GM21786 (cell line): ENCODE measurements around the gene SRSF8.

Experiments
- ATAC-seq: cut with Tn5 transposase; IDR thresholded peaks from one replicate; pipeline ENCODE4 v1.9.1; 2021; ENCODE audit not compliant: unreplicated experiment

The SRSF8 gene

GRCh38 chr11:95068549-95068948 lies 1.8 kb downstream of the SRSF8 start:
- peak; percentile 74 for ATAC-seq

DNA sequence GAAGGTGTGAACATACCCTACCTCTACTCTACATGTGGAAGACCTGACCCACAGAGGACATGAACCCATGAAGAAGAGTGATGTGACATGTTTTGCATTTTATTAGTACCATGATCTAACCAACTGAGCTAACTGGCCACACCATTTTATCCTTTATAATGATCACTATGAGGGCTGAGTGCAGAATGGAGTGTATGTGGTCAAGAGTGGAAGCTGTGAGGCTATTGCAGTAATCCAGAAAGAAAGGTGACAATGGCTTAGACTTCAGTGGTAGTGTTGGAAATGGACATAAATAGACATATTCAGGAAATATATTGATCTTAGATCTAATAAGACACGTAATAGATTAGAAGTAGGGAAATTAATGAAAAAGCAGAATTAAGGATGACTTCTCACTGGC lies 3.8 kb downstream of the SRSF8 start:
- no peak for ATAC-seq

DNA sequence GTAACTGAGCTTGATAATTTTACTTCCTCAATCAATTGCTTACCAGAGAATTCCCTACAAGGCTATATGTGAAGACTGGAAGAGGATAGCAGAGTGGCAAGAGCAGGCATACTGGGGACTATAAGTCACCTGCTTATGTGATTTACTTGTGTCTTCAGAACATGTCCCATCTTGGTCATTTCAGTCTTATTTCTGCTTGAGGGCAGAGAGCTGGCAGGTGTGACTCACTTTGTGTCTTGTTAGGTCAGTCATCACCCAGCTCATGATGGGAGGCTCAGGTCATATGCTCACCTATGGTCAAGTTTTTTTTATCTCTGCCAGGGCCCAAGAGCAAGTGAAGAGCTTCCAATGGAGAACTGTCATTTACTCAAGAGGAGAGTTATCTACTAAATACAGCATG lies 6.2 kb downstream of the SRSF8 start:
- no peak for ATAC-seq

- no peak for ATAC-seq
Observed at GRCh38 chr11:95074792-95075563, 8.3 kb downstream of the SRSF8 start.

DNA sequence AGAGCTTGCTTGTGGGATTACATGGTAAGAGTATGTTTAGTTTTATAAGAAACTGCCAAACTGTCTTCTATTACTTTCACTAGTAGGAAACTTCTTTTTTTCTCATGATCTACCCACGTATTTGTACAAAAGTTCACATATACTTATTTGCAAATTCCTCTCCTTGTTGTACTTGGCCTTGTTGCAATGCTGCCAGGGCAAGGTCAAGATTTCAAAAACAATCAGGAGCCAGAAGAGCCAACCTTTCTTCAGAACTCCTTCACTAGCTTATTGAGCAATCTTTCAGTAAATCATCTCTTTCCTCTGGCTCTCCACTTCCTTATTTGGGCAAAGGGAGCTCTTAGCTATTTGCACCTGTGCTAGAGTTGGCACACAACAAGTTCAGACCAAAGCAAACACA lies 9.7 kb downstream of the SRSF8 start:
- ATAC-seq, result peak; percentile 62

GRCh38 chr11:95076981-95077380 lies 10.3 kb downstream of the SRSF8 start:
- ATAC-seq, result no peak

GRCh38 chr11:95078526-95078925 lies 11.8 kb downstream of the SRSF8 start:
- no peak for ATAC-seq

GRCh38 chr11:95081010-95081409 lies 14.3 kb downstream of the SRSF8 start:
- ATAC-seq, result no peak

- no peak for ATAC-seq
Observed at GRCh38 chr11:95081412-95081811, 14.7 kb downstream of the SRSF8 start.

DNA sequence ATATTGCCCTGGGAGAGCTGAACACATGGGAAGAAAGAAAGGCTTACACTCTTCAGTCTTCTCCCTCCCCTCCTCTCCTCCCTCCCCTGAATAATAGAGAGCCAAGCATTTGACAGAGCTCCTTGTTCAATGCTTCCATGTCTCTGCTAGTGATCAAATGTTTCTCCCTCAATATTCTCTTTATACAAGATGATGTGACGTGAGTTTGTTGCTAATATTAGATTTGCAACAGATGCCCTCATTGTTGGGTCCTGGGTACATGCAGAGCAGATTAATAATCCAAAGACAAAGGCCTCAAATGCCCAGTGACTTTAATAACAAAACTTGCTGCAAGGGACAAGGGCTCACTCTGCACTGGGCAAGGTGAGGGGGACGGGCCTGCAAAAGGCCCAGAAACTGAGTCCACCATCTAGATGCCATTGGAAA lies 15.9 kb downstream of the SRSF8 start:
- no peak for ATAC-seq

GRCh38 chr11:95084509-95084908 lies 17.8 kb downstream of the SRSF8 start:
- ATAC-seq, result peak; percentile 35

- peak; percentile 27 for ATAC-seq
Observed at GRCh38 chr11:95085117-95085816, 18.5 kb downstream of the SRSF8 start.

- no peak for ATAC-seq
Observed at GRCh38 chr11:95086151-95086550, 19.4 kb downstream of the SRSF8 start.

DNA sequence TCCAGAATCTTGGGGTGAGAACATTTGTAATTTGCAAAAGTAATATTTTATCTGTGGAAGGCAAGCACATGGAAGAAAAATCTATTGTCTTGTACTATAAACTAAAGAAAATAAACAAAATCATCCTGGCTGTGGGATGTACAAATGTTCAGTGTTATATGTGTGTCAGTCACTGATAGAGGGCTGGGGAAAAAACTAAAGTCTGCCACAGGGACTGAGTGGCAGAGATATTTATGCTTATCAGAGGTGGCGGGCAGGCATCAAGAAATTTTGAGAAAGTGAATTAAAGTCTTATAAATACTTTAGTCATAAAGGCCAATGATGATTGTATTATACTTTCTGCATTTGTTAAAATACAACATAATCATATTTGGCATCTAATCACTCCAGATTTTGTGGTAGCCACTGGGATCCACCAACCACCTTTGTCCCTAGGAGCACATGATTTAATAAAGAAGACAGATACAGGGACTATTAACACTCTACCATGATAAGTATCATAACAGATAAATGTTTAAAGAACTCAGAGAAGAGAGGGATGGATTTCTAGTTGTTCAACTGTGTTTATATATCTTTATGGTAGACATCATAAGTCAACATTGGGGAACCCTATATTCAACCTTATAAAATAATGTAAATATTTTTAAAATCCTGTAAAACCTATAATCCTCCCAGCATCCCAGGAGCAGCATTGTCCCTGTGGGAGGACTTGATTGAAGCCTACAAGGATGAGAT lies 20.3 kb downstream of the SRSF8 start:
- ATAC-seq, result no peak

DNA sequence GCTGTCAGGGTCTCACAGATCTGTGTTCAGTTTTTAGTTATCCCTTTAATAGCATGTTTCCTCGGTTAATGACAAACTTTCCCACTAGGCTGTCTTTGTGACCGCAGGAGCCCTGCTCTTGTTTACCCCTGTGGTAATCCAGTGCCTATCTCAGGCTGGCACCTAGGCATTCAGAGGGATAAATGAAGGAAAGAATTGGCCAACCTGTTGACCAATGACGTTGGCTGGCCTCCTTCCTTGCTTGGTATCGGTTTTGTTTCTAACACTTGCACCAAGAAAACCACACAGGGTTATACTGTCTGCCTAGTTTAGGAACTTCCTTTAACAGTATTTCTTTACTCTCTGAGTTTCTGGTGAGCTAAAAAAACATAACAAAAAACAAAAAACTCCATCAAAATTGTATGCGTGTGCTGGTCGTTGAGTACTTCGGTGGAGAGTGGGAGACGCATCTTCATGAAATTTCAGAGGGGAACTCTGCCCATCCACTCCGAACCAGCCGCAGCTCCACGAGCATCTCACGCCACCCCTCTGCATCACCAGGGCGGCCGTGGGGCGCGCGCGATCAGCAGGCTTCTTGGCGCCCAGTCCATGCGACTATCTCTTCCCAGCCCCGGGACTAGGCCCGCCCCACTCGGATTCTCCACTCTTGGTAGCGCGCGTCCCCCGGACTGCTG lies 22.4 kb downstream of the SRSF8 start:
- ATAC-seq, result peak; percentile 39

- ATAC-seq, result peak; percentile 73
Observed at GRCh38 chr11:95089620-95090542, 23.2 kb downstream of the SRSF8 start, which contains the start of gene ENDOD1. Gene ENDOD1, plus strand, starts transcription at chr11:95089846. Its CDS starts 82 bp downstream, at chr11:95089928.

DNA sequence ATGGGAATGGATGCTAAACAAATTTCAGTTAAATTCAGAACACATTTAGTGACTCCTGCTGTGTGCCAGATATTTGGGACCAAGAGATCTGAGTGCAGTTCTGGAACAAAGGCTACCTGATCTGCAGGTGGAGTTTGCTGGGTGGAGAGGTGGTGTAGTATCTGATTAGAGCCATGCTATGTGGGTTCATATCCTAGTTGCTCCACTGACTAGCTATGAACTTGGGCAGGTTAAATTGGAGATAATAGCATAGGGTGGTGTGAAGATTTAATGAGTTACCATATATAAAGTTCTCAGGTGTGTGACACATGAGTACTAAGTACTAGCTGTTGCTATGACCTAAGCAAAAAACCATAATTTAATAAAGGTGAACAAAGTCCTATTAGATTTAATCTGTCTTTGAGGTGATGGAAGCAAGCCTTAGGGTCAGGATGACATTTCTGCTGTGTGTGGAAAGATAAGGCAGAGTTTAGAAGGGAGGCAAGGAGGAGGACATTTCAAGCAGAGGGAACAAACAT lies 25.0 kb downstream of the SRSF8 start:
- ATAC-seq, result no peak

- no peak for ATAC-seq
Observed at GRCh38 chr11:95092549-95093324, 26.0 kb downstream of the SRSF8 start.

DNA sequence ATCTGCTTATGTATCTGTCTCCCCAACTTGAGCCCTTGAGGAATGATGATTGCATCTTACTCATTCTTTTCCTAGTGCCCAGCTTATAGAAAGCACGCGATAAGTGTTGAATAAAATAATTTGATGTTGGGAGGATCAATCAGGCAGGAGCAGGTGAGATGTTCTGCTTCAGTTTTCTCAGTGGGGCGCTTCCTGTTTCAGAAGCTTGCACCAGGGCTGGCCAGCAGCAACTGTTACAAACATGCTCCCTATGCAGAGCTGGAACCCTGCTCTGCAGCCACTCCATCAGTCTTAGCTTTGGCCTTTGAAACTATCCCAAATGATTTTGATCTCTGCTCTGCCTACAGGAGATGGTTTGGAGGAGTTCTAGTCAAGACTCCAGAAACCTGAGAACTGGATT lies 26.8 kb downstream of the SRSF8 start:
- ATAC-seq, result peak; percentile 15
